Ishikawa (cell line): ENCODE data around the gene CYS1.

Experiments used
- CREB1 ChIP-seq: IDR thresholded peaks from 2 replicates; pipeline ENCODE4 v1.6.1; 2012; ENCODE audit warnings: low read depth
- EGR1 ChIP-seq: IDR thresholded peaks from 2 replicates; pipeline ENCODE4 v1.6.1; 2012
- EP300 ChIP-seq: IDR thresholded peaks from 2 replicates; pipeline ENCODE4 v1.6.1; 2012; ENCODE audit warnings: borderline replicate concordance
- FOXM1 ChIP-seq: IDR thresholded peaks from 2 replicates; pipeline ENCODE4 v1.6.1; 2012; ENCODE audit warnings: low read depth, borderline replicate concordance
- RAD21 ChIP-seq: IDR thresholded peaks from 2 replicates; pipeline ENCODE4 v1.6.1; 2012; ENCODE audit warnings: low read depth
- TAF1 ChIP-seq: IDR thresholded peaks from 2 replicates; pipeline ENCODE4 v1.6.1; 2012; ENCODE audit warnings: low read depth, mild to moderate bottlenecking
- TCF12 ChIP-seq: IDR thresholded peaks from 2 replicates; pipeline ENCODE4 v1.6.1; 2012; ENCODE audit warnings: low read depth
- USF1 ChIP-seq: IDR thresholded peaks from 2 replicates; pipeline ENCODE4 v1.6.1; 2012
- ZBTB7A ChIP-seq: IDR thresholded peaks from 2 replicates; pipeline ENCODE4 v1.6.1; 2012; ENCODE audit warnings: low read depth
- TF ChIP-seq, protein P1 (sequence below): IDR thresholded peaks from 2 replicates; pipeline ENCODE4 v1.6.1; 2012; ENCODE audit warnings: low read depth, mild to moderate bottlenecking
- TF ChIP-seq, protein P2 (sequence below): IDR thresholded peaks from 2 replicates; pipeline ENCODE4 v1.6.1; 2012

DNA sequence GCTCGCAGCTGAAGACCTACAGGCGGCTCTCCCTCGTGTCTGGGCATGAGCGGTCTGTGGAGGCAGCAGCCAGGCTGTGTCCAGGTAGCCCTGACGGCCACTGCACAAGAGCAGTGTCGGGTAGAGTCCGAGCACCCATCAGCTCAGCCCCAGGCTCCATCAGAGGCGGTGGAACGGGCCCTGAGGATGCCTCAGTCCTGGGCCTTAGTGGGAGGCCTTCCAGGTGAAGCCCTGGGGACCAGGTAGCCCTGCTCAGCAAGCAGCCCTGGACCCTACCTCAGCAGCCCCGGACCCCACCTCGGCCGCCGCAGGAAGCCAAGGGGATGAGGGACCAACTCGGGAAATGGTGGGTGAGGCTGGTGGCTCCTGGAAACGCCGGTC lies 58.2 kb downstream of the CYS1 start:
- no peak for TF ChIP-seq EGR1
- TF ChIP-seq CREB1 = no peak
- TF ChIP-seq, protein P1, sequence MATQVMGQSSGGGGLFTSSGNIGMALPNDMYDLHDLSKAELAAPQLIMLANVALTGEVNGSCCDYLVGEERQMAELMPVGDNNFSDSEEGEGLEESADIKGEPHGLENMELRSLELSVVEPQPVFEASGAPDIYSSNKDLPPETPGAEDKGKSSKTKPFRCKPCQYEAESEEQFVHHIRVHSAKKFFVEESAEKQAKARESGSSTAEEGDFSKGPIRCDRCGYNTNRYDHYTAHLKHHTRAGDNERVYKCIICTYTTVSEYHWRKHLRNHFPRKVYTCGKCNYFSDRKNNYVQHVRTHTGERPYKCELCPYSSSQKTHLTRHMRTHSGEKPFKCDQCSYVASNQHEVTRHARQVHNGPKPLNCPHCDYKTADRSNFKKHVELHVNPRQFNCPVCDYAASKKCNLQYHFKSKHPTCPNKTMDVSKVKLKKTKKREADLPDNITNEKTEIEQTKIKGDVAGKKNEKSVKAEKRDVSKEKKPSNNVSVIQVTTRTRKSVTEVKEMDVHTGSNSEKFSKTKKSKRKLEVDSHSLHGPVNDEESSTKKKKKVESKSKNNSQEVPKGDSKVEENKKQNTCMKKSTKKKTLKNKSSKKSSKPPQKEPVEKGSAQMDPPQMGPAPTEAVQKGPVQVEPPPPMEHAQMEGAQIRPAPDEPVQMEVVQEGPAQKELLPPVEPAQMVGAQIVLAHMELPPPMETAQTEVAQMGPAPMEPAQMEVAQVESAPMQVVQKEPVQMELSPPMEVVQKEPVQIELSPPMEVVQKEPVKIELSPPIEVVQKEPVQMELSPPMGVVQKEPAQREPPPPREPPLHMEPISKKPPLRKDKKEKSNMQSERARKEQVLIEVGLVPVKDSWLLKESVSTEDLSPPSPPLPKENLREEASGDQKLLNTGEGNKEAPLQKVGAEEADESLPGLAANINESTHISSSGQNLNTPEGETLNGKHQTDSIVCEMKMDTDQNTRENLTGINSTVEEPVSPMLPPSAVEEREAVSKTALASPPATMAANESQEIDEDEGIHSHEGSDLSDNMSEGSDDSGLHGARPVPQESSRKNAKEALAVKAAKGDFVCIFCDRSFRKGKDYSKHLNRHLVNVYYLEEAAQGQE = no peak
- TF ChIP-seq TCF12 = no peak
- no peak for TF ChIP-seq USF1
- TF ChIP-seq EP300 = no peak
- TF ChIP-seq FOXM1 = no peak
- no peak for TF ChIP-seq TAF1
- no peak for TF ChIP-seq ZBTB7A
- TF ChIP-seq, protein P2, sequence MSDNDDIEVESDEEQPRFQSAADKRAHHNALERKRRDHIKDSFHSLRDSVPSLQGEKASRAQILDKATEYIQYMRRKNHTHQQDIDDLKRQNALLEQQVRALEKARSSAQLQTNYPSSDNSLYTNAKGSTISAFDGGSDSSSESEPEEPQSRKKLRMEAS = no peak
- no peak for TF ChIP-seq RAD21
